ENCODE measurements around the gene DRAXIN.

The DRAXIN gene

GRCh38 chr1:11712285-11712684, 20.8 kb downstream of the DRAXIN start:
- no peak for DNase-seq

DNA sequence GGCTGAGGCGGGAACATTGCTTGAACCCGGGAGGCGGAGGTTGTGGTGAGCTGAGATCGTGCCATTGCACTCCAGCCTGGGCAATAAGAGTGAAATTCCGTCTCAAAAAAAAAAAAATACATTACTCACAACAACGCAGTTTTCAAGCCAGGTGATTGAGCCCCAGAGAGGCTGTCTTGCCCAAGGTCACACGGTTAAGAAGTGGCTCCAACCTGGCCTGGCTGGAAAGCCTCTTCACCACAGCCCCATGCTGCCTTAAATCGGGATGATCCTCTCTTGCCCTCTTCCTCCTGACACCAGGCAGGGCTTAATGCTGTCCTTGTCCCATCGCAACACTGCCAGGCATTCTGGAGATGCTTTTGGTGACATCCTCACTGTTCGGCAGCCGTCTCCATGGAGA, 21.6 kb downstream of the DRAXIN start:
- no peak for DNase-seq

- no peak for DNase-seq
Observed at GRCh38 chr1:11714831-11715575, 23.5 kb downstream of the DRAXIN start.

DNA sequence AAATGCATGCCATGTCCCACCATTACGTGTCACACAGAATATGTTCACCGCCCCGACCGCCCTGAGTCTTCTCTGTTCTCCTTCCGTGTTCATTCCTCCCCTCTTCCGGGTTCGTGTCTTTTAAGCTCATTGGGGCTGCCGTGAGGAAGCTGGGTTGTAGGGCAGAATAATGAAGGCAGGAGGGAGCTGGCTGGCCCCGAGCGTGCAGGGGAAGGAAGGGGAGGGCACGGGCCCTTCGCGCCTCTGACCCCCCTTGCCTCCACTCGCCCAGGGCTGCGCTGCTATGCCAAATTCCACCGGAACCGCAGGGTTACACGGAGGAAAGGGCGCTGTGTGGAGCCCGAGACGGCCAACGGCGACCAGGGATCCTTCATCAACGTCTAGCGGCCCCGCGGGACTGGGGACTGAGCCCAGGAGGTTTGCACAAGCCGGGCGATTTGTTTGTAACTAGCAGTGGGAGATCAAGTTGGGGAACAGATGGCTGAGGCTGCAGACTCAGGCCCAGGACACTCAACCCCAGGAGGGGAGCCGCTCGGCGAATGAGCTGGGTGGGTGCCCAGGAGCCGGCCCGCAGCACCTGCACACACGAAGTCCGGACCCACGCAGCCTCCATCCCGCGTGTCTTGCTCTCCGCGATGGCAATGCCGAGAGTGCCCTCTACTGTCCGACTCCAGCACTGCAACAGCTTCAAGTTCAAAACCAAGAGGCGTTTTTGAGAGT, 28.0 kb downstream of the DRAXIN start:
- DNase-seq: peak; percentile 33

GRCh38 chr1:11720033-11720376, 28.5 kb downstream of the DRAXIN start:
- DNase-seq: no peak

- no peak for DNase-seq
Observed at GRCh38 chr1:11720525-11720924, 29.0 kb downstream of the DRAXIN start.

DNA sequence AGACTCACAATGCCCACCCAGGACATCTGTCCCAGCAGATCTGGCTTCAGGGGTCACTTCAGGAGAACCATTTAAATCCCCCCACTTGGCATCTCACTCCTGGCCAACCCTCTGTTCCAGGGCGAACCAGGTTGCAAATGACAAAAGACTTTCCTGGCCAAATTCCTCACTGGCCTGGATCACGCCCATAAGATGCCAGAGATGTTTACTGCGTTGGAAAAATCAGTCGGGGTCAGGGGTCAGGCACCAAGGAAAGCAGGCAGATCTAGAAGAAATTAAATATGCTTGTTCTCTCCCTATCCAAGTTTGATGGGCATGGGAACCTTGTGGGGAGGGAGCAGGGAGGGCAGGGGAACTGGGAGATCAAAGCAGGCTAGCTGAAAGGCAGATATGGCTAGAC, 29.8 kb downstream of the DRAXIN start:
- DNase-seq: no peak

GRCh38 chr1:11722538-11722937, 31.0 kb downstream of the DRAXIN start:
- no peak for DNase-seq

DNA sequence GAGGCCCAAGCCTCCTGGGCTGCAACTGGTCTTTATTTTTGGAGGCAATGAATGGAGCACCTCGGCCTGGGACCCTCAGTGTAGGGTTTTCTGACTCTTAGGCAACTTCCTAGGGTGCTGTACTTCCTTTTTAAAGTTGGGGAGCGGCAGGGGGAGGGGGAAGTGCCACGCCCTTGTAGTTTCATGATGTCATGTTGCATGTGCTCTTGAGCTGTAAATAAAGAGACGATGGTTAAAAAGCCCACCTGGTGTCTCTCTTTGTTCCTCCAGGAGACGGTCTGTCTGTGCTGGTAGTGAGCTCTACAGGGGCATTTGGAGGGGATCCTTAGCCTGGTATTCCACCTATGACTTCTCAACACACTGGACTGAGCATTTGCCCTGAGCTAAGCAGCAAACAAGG, 34.1 kb downstream of the DRAXIN start:
- no peak for DNase-seq

GRCh38 chr1:11727119-11727518, 35.6 kb downstream of the DRAXIN start:
- no peak for DNase-seq

- no peak for DNase-seq
Observed at GRCh38 chr1:11728126-11728806, 36.8 kb downstream of the DRAXIN start.

DNA sequence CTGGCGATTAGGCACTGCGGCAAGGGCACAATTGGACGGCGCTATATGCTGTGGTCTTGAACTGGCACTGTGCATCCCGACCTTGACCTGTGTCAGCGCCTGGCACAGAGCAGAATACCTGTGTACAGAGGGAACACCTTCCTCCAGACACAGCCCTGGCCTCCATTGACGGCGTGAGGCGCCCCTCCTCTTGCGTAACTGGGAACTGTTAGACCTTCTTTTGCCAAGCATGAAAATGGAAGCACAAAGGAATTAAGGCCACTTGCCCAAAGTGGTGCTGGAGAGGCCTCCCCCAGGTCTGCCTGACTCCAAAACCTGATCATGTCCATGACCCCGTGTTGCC, 37.6 kb downstream of the DRAXIN start:
- no peak for DNase-seq

- DNase-seq: no peak
Observed at GRCh38 chr1:11729498-11730428, 38.3 kb downstream of the DRAXIN start.

DNA sequence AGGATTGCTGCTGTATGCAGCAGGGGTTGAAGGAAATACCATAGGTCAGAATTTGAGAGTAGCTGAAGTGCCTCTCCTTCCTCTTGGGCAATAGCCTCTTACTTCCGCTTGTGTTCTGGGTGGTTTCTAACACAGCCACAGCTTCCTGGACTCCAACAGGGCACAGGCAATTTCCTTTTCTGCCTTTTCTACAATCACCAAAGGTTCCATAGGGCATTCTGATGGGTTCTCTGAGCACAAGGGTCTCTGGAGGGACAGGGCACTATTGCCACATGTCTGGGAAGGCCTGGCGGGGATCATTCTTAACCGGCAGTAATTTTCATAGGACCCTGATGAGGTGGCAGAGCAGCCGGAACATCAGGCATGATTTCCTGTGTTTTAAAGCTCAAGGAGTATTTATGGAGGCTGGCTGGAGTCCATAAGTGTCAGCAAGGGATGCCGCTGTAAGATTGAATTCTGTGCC, 39.0 kb downstream of the DRAXIN start:
- no peak for DNase-seq

DNA sequence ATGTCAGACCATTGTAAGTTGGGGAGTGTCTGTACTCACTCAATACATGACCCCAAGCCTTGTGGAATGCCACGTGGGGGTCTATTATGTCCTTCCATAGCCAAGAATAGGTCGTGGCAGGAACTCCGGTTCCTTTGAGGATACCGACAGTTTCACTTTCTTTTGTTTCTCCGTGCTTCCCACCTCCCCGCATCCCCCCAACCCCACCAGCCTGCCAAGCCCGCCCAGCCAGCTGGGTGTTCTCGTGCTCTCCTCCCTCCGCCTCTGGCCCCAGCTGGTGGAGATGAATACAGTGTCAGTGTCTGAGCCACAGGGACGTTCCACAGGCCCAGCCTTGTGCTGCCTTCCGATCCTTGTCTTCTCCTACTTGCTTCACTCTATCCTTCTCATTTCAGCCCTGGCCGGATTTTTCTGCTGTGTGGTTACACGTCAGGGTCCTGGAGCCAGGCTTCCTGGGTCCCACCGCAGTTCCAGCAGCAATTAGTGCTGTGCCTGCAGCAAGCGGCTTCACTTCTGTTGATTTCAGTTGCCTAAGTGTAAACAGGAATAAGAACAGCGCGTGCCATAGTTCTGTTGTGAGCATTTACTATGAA, 40.3 kb downstream of the DRAXIN start:
- peak; percentile 7 for DNase-seq

DNA sequence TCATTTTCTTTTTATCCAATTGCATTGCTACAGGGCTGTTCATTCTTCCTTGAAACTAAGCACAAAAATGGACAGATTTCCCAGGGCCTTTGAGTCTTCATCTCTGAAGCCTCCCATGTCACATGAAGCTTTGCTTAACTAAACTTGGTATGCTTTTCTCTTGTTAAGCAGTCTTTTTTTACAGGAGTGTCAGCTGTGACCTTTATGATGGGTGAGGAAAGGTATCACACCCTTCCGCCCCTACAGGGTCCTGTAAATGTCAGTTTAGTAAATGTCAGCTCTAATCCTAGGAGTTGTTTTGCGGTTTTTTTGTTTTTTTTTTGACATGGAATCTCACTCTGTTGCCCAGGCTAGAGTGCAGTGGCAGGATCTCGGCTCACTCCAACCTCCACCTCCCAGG, 41.8 kb downstream of the DRAXIN start:
- DNase-seq: no peak

GRCh38 chr1:11735531-11735853, 44.0 kb downstream of the DRAXIN start:
- DNase-seq: no peak

DNA sequence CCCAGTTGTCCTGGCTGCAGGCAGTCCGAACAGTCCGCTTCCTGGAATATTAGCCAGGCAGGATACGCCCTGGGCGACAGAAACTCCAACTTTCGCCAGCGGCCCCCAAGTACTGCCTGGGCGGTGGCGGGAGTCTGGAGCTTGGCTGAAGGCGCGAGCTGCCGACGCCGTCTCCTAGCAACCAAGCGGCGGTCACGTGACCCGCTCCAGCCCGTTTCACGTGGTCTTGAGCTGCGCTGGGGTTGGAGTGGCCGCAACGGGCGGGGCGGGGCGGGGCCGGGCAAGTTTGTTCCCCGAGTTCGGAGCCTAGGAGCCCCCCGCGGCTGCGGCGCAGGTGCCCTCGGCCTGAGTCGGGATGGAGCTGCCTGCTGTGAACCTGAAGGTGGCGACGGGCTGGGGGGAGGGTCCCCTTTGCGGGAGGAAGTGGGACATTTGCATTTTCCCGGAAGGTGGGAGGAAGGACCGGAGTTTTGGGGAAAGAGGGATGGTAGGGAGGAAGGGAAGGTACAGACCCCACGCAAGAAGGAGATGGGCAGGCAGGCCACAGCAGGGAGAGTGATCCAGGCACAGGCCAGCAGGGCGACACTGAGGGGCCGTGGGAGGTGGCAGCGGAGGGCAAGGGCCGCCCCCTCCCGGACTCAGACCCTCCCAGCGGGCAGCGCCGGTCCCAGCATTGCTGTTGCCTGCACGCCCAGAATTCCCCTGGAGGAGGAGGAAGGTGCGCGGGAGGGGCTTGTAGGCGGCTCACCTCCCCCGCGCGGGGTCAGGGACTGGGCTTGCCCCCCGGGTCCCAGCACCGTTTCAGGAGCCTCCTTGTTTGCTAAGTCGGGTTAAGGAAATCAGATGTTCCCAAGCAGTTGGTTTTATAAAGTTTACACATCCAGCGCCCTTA, 44.6 kb downstream of the DRAXIN start, which contains the start of gene AGTRAP:
TSS of gene AGTRAP (plus strand) at position 283 of the 892 bp plus-strand sequence. CDS start at position 356, 73 bp downstream.
- DNase-seq: peak; percentile 23

DNA sequence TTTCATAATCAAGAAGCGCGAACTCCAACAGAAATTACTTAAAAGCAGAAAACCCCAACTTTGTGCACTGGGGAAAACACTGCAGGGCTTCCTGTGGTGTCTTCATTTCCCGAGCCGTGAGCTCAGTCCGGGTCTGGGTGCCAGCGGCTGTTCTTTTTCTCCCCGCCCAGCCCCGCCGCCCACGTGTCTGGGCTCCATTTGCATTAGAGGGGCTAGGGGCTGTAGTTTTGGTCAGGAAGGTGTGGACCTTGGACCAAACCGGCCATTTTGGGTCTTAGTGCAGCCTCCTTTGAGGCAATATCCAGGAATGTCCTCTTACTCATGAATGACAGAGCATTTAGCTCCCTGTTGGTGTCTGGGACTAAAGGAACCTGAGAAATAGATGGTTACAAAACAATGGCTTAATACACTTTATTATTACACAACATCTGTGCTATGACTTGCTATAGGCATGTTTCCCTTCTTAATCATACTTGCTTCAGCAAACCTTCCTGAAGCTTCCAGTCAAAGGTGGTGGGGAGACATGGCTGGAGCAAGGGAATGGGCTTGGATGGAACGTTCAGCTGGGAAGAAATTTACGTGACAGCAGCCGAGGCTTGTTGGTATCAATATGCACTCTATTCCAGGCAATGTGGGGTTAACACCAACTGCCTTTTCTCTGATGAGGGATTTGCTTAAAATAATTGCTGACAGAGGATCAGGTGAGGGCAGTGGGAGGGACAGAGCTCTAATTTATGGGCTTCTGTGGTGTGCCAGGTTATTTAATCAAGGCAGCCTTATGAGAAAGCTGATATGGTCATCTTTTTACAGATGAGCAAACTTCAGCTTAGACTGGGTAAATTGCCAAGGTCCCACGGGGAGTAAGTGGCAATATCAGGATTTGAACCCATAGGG, 45.5 kb downstream of the DRAXIN start:
- DNase-seq: peak; percentile 80

DNA sequence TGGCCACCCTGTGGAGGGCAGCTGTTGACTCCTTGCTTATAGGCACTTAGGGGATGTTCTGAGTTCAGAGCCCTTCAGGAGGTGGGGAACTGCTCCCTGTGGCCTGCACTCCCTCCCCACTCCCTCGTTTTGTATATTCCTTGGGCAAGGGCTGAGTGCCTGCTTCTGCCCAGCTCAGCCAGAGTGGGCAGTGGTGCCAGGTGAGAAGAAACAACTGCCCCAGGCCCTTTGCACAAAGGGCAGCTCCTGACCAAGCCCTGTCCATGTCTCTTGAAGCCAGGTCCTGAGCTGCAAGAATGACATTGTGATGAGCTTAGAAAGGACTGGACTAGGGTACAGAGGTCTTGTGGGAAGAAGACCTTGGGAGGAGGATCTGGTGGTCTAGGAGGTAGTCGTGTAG, 46.6 kb downstream of the DRAXIN start:
- DNase-seq: no peak
